Testis (tissue), 3 donors: ENCODE data around the gene DTNB. TPM values are rescaled to one million over a fixed set of nuclear protein-coding genes. Genes with fewer than 3 reads are reported as not detected.

Experiments used
- DNase-seq: peaks from one replicate; pipeline ENCODE4 v3.0.0-alpha.2; 2019
- H3K27ac ChIP-seq, 2 donors: fragments of 200-600 bp; sonication (generic); one replicate each; pipeline ENCODE4 v1.5.1; 2019
- H3K27me3 ChIP-seq: fragments of 200-600 bp; sonication (generic); one replicate; pipeline ENCODE4 v1.5.1; 2019
- H3K36me3 ChIP-seq: fragments of 200-600 bp; sonication (generic); one replicate; pipeline ENCODE4 v1.5.1; 2017; ENCODE audit warnings: low read depth; ENCODE audit errors: missing control alignments
- H3K4me1 ChIP-seq: fragments of 200-600 bp; sonication (generic); one replicate; pipeline ENCODE4 v1.5.1; 2019
- H3K4me3 ChIP-seq, 2 donors: fragments of 200-600 bp; sonication (generic); one replicate each; pipeline ENCODE4 v1.5.1; 2017 to 2019
- H3K9me3 ChIP-seq: fragments of 200-600 bp; sonication (generic); one replicate; pipeline ENCODE4 v1.5.1; 2017
- POLR2A ChIP-seq: fragments of 450-650 bp; IDR thresholded peaks from one replicate; pipeline ENCODE4 v1.6.1; 2017; ENCODE audit warnings: antibody characterized with exemption, mild to moderate bottlenecking, moderate library complexity
- WGBS, 2 donors: methylation state at CpG; one replicate each; pipeline ENCODE4 v1.1.5; 2018; 5-methylcytosine and 5-hydroxymethylcytosine counted together
- intact Hi-C: fragments of 100-400 bp; cut with DNase I; formaldehyde crosslinking; loops from one replicate; pipeline ENCODE4 v1.15.1; 2023; ENCODE audit warnings: low total_unique reads
- polyA plus RNA-seq: library from polyadenylated mRNA; stranded (reverse); fragments of 350-450 nt; fragmentation: Illumina TruSeq; extraction: RNeasy Lipid Tissue Mini Kit (QIAGEN cat#74804); gene quantifications from one replicate; pipeline ENCODE4 v1.2.3, GENCODE V29; 2014; ENCODE audit warnings: low read depth, low replicate concordance; ENCODE audit not compliant: insufficient read depth
- total RNA-seq, 2 donors: library from RNA; depleted of rRNA; stranded (reverse); fragments of >200 nt; gene quantifications; one replicate each; pipeline ENCODE4 v1.2.3, GENCODE V29; 2016
- TF ChIP-seq, protein P1 (sequence below), 3 experiments: fragments of 450-650 bp in 2 of 3; fragments of 200-600 bp in 1 of 3; sonication (generic) in 1 of 3; IDR thresholded peaks; one replicate each; pipeline ENCODE4 v1.5.1; 2016 to 2019; ENCODE audit warnings: antibody characterized with exemption in 3 of 3, mild to moderate bottlenecking in 2 of 3, moderate library complexity in 1 of 3

Gene DTNB
- total and polyA plus RNA-seq, 3 donors from 2014 or later: 21.9 to 47.3 (median 45.1) TPM

GRCh38 chr2:25692737-25693445 lies 19.5 kb upstream of the DTNB start:
- H3K4me3 ChIP-seq: no peak overlapping the region
- no peaks in the 10 kb centered on the region for H3K36me3 ChIP-seq
- H3K9me3 ChIP-seq: no peaks in the 10 kb centered on the region
- no peaks in the 10 kb centered on the region for H3K27me3 ChIP-seq
- intact Hi-C loops: no loop called here
- H3K4me1 ChIP-seq: no peaks in the 10 kb centered on the region
- H3K27ac ChIP-seq: no peak overlapping the region
- WGBS, 2 donors: 83 to 88% methylated on average over 6 of the region's 6 CpGs
- no peak for DNase-seq
- TF ChIP-seq, protein P1, sequence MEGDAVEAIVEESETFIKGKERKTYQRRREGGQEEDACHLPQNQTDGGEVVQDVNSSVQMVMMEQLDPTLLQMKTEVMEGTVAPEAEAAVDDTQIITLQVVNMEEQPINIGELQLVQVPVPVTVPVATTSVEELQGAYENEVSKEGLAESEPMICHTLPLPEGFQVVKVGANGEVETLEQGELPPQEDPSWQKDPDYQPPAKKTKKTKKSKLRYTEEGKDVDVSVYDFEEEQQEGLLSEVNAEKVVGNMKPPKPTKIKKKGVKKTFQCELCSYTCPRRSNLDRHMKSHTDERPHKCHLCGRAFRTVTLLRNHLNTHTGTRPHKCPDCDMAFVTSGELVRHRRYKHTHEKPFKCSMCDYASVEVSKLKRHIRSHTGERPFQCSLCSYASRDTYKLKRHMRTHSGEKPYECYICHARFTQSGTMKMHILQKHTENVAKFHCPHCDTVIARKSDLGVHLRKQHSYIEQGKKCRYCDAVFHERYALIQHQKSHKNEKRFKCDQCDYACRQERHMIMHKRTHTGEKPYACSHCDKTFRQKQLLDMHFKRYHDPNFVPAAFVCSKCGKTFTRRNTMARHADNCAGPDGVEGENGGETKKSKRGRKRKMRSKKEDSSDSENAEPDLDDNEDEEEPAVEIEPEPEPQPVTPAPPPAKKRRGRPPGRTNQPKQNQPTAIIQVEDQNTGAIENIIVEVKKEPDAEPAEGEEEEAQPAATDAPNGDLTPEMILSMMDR (IDR thresholded peaks at IDR 0.05): no peak
- no peak for TF ChIP-seq POLR2A

GRCh38 chr2:25692143-25692542 lies 18.8 kb upstream of the DTNB start:
- Histone ChIP-seq H3K4me3 (no peak overlapping the region), H3K4me1 (no peaks in the 10 kb centered on the region), H3K27ac (no peak overlapping the region), H3K9me3 (no peaks in the 10 kb centered on the region), H3K36me3 (no peaks in the 10 kb centered on the region), H3K27me3 (no peaks in the 10 kb centered on the region)
- no peak for DNase-seq
- 86 to 94% methylated on average over 4 of the region's 4 CpGs for WGBS, 2 donors
- TF ChIP-seq, protein P1 (IDR thresholded peaks at IDR 0.05): no peak
- no peak for TF ChIP-seq POLR2A
- intact Hi-C loops: no loop called here

GRCh38 chr2:25690058-25690457 lies 16.7 kb upstream of the DTNB start:
- DNase-seq: no peak
- TF ChIP-seq, protein P1 (IDR thresholded peaks at IDR 0.05): no peak
- TF ChIP-seq POLR2A: no peak
- H3K27ac ChIP-seq: no peak overlapping the region
- H3K27me3 ChIP-seq: no peaks in the 10 kb centered on the region
- intact Hi-C loops: no loop called here
- H3K36me3 ChIP-seq: no peaks in the 10 kb centered on the region
- no peaks in the 10 kb centered on the region for H3K4me1 ChIP-seq
- H3K4me3 ChIP-seq: no peak overlapping the region
- WGBS, 2 donors: 40 to 67% methylated on average over 1 of the region's 1 CpG
- H3K9me3 ChIP-seq: no peaks in the 10 kb centered on the region

GRCh38 chr2:25688236-25688635 lies 14.9 kb upstream of the DTNB start:
- intact Hi-C loops: no loop called here
- 91 to 94% methylated on average over 6 of the region's 6 CpGs for WGBS, 2 donors

More at GRCh38 chr2:25688236-25688635, 14.9 kb upstream of the DTNB start:
- H3K27me3 ChIP-seq: no peaks in the 10 kb centered on the region
- no peak overlapping the region for H3K4me3 ChIP-seq
- no peaks in the 10 kb centered on the region for H3K36me3 ChIP-seq
- no peak for DNase-seq
- no peak for TF ChIP-seq POLR2A
- TF ChIP-seq, protein P1 (IDR thresholded peaks at IDR 0.05): no peak
- H3K4me1 ChIP-seq: no peaks in the 10 kb centered on the region
- no peak overlapping the region for H3K27ac ChIP-seq
- H3K9me3 ChIP-seq: no peaks in the 10 kb centered on the region
